WTC11 (cell line): ENCODE data around the gene TUBGCP6.

Experiments
- CTCF ChIP-seq: fragments of 200-600 bp; IDR thresholded peaks from 2 replicates; pipeline ENCODE4 v1.8.0; 2022; ENCODE audit warnings: antibody characterized with exemption
- FOXK1 ChIP-seq: sonication (generic); formaldehyde crosslinking; IDR thresholded peaks from 2 replicates; pipeline ENCODE4 v1.8.0; 2022; ENCODE audit warnings: mild to moderate bottlenecking, moderate library complexity, missing genetic modification reagents
- FOXP1 ChIP-seq: sonication (generic); formaldehyde crosslinking; IDR thresholded peaks from 2 replicates; pipeline ENCODE4 v1.8.0; 2022; ENCODE audit warnings: missing genetic modification reagents, mild to moderate bottlenecking, moderate library complexity, borderline replicate concordance
- JUN ChIP-seq: sonication (generic); formaldehyde crosslinking; IDR thresholded peaks from 2 replicates; pipeline ENCODE4 v1.8.0; 2023; ENCODE audit warnings: mild to moderate bottlenecking, missing genetic modification reagents
- KAT7 ChIP-seq: sonication (generic); formaldehyde crosslinking; IDR thresholded peaks from 2 replicates; pipeline ENCODE4 v1.8.1; 2023; ENCODE audit warnings: missing genetic modification reagents, mild to moderate bottlenecking, borderline replicate concordance
- NR2C2 ChIP-seq: sonication (generic); formaldehyde crosslinking; IDR thresholded peaks from 2 replicates; pipeline ENCODE4 v1.8.0; 2022; ENCODE audit warnings: mild to moderate bottlenecking, missing genetic modification reagents
- SP1 ChIP-seq: sonication (generic); formaldehyde crosslinking; conservative IDR thresholded peaks from 2 replicates; pipeline ENCODE4 v1.8.1; 2022; ENCODE audit warnings: missing genetic modification reagents
- USF2 ChIP-seq: sonication (generic); formaldehyde crosslinking; IDR thresholded peaks from 2 replicates; pipeline ENCODE4 v1.8.1; 2023; ENCODE audit warnings: mild to moderate bottlenecking, missing genetic modification reagents, moderate library complexity
- ZBTB43 ChIP-seq: sonication (generic); formaldehyde crosslinking; IDR thresholded peaks from 2 replicates; pipeline ENCODE4 v1.8.1; 2023; ENCODE audit warnings: mild to moderate bottlenecking, missing genetic modification reagents
- TF ChIP-seq, protein P1 (sequence below): sonication (generic); formaldehyde crosslinking; IDR thresholded peaks from 2 replicates; pipeline ENCODE4 v1.8.0; 2022; ENCODE audit warnings: mild to moderate bottlenecking, missing genetic modification reagents
- TF ChIP-seq, protein P2 (sequence below): sonication (generic); formaldehyde crosslinking; conservative IDR thresholded peaks from 2 replicates; pipeline ENCODE4 v1.8.1; 2023; ENCODE audit warnings: mild to moderate bottlenecking, low read depth, missing genetic modification reagents, moderate library complexity
- TF ChIP-seq, protein P3 (sequence below): sonication (generic); formaldehyde crosslinking; IDR thresholded peaks from 2 replicates; pipeline ENCODE4 v1.8.0; 2023; ENCODE audit warnings: missing genetic modification reagents
- TF ChIP-seq, protein P4 (sequence below): sonication (generic); formaldehyde crosslinking; IDR thresholded peaks from 2 replicates; pipeline ENCODE4 v1.8.1; 2022; ENCODE audit warnings: mild to moderate bottlenecking, moderate library complexity, missing genetic modification reagents
- TF ChIP-seq, protein P5 (sequence below): sonication (generic); formaldehyde crosslinking; conservative IDR thresholded peaks from 2 replicates; pipeline ENCODE4 v1.8.1; 2022; ENCODE audit warnings: mild to moderate bottlenecking, missing genetic modification reagents

DNA sequence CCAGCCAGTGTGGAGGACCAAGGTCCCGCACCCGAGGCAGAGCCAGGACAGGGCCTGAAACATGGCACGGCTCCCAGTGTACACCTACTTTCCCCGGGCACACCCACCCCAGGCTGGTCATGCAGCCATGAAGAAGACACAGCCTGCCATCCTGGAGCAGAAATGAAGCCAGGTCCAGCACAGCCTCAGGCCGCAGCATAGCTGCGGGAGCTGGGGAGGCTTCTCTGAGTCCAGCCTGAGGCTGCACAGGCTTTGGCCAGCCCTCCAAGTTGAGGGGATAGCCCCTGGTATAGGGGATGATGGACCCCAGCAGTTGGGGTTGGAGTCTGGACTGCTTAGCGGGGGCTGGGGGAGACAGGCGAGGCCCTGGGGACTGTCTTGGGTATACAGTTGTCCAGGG lies 9.1 kb upstream of the TUBGCP6 start:
- TF ChIP-seq CTCF (no peak), FOXP1 (CRISPR knock-in tag) (no peak), JUN (CRISPR knock-in tag) (no peak), NR2C2 (no peak), SP1 (CRISPR knock-in tag) (no peak), KAT7 (CRISPR knock-in tag) (no peak), ZBTB43 (CRISPR knock-in tag) (no peak), USF2 (no peak), FOXK1 (no peak)
- TF ChIP-seq, protein P1, sequence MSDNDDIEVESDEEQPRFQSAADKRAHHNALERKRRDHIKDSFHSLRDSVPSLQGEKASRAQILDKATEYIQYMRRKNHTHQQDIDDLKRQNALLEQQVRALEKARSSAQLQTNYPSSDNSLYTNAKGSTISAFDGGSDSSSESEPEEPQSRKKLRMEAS (CRISPR knock-in tag), result no peak
- TF ChIP-seq, protein P2, sequence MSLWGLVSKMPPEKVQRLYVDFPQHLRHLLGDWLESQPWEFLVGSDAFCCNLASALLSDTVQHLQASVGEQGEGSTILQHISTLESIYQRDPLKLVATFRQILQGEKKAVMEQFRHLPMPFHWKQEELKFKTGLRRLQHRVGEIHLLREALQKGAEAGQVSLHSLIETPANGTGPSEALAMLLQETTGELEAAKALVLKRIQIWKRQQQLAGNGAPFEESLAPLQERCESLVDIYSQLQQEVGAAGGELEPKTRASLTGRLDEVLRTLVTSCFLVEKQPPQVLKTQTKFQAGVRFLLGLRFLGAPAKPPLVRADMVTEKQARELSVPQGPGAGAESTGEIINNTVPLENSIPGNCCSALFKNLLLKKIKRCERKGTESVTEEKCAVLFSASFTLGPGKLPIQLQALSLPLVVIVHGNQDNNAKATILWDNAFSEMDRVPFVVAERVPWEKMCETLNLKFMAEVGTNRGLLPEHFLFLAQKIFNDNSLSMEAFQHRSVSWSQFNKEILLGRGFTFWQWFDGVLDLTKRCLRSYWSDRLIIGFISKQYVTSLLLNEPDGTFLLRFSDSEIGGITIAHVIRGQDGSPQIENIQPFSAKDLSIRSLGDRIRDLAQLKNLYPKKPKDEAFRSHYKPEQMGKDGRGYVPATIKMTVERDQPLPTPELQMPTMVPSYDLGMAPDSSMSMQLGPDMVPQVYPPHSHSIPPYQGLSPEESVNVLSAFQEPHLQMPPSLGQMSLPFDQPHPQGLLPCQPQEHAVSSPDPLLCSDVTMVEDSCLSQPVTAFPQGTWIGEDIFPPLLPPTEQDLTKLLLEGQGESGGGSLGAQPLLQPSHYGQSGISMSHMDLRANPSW (CRISPR knock-in tag), result no peak
- TF ChIP-seq, protein P3, sequence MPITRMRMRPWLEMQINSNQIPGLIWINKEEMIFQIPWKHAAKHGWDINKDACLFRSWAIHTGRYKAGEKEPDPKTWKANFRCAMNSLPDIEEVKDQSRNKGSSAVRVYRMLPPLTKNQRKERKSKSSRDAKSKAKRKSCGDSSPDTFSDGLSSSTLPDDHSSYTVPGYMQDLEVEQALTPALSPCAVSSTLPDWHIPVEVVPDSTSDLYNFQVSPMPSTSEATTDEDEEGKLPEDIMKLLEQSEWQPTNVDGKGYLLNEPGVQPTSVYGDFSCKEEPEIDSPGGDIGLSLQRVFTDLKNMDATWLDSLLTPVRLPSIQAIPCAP (CRISPR knock-in tag), result no peak
- TF ChIP-seq, protein P4, sequence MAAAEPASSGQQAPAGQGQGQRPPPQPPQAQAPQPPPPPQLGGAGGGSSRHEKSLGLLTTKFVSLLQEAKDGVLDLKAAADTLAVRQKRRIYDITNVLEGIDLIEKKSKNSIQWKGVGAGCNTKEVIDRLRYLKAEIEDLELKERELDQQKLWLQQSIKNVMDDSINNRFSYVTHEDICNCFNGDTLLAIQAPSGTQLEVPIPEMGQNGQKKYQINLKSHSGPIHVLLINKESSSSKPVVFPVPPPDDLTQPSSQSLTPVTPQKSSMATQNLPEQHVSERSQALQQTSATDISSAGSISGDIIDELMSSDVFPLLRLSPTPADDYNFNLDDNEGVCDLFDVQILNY (CRISPR knock-in tag), result no peak
- TF ChIP-seq, protein P5, sequence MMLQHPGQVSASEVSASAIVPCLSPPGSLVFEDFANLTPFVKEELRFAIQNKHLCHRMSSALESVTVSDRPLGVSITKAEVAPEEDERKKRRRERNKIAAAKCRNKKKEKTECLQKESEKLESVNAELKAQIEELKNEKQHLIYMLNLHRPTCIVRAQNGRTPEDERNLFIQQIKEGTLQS (CRISPR knock-in tag), result no peak
